ENCODE data around the gene NR4A3.

DNA sequence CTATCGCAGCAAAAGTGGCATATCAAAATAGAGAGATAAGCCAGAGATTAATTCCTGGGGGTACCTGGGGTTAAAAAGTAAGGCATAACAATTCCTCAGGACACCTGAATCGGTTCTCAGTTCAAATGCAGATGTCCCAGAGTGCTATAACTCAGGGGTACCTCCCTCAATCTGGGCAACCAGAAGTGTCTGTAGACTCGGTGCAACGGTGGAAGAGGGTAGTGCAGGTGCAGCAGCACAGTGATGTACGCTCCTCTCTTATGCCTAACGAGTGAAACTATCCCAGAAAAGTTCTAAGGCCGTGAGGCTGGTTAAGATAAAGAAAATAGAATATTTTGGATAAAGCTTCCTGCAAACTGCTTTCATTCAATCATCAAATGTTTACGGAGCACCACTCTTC lies 7.9 kb upstream of the NR4A3 start:
- TF ChIP-seq POLR2A (IDR thresholded peaks at IDR 0.05), result no peak
- TF ChIP-seq, protein P1, sequence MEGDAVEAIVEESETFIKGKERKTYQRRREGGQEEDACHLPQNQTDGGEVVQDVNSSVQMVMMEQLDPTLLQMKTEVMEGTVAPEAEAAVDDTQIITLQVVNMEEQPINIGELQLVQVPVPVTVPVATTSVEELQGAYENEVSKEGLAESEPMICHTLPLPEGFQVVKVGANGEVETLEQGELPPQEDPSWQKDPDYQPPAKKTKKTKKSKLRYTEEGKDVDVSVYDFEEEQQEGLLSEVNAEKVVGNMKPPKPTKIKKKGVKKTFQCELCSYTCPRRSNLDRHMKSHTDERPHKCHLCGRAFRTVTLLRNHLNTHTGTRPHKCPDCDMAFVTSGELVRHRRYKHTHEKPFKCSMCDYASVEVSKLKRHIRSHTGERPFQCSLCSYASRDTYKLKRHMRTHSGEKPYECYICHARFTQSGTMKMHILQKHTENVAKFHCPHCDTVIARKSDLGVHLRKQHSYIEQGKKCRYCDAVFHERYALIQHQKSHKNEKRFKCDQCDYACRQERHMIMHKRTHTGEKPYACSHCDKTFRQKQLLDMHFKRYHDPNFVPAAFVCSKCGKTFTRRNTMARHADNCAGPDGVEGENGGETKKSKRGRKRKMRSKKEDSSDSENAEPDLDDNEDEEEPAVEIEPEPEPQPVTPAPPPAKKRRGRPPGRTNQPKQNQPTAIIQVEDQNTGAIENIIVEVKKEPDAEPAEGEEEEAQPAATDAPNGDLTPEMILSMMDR (IDR thresholded peaks at IDR 0.05), result no peak

All from right lobe of liver (tissue), 4 donors.